GM20431 (cell line): ENCODE data around the gene LRRC40.
"Not testable (repeated sequence)": the region's sequence is repeated elsewhere in the genome, so short reads cannot be mapped to it uniquely, and the experiment has no call there.

Experiments
- in situ Hi-C: fragments of 300-500 bp; cut with MseI, MboI; formaldehyde crosslinking; loops from one replicate; pipeline ENCODE4 v1.15.0; 2020; ENCODE audit warnings: low sequenced_read_pairs; ENCODE audit not compliant: unreplicated experiment

Gene LRRC40

DNA sequence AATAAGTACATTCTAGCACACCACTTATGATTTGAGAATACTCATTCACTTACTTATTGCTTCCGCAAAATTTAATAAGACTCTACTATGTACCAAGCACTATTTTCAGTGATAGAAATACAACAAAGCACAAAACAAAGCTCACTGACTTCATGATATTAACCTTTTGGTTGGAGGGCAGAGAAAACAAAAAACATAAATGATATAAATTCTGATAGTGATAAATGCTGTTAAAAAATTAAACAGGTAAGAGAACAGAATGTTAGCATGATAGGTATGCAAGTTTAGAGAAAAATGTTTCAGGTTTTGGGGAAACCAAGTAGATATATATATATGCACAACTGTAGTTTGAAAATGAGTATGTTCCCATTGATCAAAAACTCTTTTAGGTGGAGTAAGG, 1.2 kb downstream of the LRRC40 start:
- in situ Hi-C loops = no loop called here

DNA sequence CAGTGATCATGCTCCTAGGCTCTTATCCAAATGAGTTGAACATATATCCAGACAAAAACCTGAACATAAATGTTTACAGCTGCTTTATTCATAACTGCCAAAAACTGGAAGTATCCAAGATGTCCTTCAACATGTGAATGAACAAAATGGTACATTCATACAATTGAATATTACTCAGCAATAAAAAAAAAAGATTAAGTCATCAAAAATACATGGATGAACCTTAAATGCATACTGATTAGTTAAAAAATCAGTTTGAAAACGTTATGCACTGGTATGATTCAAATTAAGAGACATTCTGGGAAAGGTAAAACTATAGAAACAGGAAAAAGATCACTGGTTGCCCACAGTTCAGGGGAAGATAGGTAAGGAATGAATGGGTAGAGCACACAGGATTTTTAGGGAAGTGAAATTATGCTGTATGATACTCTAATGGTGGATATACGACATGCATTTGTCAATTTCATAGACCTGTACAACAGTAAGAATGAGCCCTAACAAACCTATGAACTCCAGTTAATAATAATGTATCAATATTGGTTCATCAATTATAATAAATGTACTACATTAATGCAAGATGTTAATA, 3.1 kb downstream of the LRRC40 start:
- in situ Hi-C loops = no loop called here

- in situ Hi-C loops = no loop called here
Observed at GRCh38 chr1:70200065-70200464, 5.3 kb downstream of the LRRC40 start.

DNA sequence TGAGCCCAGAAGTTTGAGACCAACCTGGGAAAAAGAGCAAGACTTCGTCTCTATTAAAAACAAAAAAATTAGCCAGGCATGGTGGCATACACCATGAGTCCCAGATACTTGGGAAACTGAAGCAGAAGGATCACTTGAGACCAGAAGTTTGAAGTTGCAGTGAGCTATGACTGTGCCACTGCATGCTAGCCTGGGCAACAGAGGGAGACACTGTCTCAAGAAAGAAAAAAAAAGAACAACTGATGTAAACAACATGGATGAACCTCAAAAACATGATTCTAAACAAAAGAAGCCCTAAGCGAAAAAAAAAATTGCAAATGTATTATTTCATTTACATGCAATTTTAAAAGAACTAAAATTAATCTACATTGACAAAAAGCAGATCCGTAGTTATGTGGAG, 9.0 kb downstream of the LRRC40 start:
- in situ Hi-C loops = no loop called here

- in situ Hi-C loops = no loop called here
Observed at GRCh38 chr1:70195342-70195741, 10.0 kb downstream of the LRRC40 start.

GRCh38 chr1:70194601-70195000, 10.8 kb downstream of the LRRC40 start:
- in situ Hi-C loops = no loop called here

DNA sequence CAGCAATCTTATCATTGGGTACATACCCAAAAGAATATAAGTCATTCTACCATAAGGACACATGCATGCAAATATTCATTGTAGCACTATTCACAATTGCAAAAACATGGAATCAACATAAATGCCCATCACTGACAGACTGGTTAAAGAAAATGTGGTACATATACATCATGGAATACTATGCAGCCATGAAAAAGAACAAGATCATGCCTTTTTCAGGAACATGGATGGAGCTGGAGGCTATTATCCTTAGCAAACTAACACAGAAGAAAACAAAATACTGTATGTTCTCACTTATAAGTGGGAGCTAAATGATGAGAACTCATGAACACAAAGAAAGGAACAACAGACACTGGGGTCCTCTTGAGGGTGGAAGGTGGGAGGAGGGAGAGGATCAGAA, 12.9 kb downstream of the LRRC40 start:
- in situ Hi-C loops = not testable (repeated sequence)

- in situ Hi-C loops = no loop called here
Observed at GRCh38 chr1:70190180-70190579, 15.2 kb downstream of the LRRC40 start.

- in situ Hi-C loops = no loop called here
Observed at GRCh38 chr1:70188522-70188921, 16.9 kb downstream of the LRRC40 start.

- in situ Hi-C loops = not testable (repeated sequence)
Observed at GRCh38 chr1:70185181-70185580, 20.2 kb downstream of the LRRC40 start.

DNA sequence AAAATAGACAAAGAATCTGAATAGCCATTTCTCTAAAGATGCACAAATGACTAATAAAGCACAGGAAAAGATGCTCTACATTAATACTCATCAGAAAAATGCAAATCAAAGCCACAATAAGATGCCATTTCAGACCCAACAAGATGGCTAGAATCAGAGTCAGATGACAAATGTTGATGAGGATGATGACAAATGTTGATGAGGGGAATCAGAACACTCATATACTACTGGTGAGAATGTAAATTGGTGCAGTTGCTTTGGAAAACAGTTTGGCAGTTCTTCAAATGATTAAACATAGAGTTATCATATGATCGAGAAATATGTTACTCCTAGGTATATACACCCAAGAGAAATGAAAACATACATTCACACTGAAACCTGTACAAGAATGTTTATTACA, 33.9 kb downstream of the LRRC40 start:
- in situ Hi-C loops = no loop called here

DNA sequence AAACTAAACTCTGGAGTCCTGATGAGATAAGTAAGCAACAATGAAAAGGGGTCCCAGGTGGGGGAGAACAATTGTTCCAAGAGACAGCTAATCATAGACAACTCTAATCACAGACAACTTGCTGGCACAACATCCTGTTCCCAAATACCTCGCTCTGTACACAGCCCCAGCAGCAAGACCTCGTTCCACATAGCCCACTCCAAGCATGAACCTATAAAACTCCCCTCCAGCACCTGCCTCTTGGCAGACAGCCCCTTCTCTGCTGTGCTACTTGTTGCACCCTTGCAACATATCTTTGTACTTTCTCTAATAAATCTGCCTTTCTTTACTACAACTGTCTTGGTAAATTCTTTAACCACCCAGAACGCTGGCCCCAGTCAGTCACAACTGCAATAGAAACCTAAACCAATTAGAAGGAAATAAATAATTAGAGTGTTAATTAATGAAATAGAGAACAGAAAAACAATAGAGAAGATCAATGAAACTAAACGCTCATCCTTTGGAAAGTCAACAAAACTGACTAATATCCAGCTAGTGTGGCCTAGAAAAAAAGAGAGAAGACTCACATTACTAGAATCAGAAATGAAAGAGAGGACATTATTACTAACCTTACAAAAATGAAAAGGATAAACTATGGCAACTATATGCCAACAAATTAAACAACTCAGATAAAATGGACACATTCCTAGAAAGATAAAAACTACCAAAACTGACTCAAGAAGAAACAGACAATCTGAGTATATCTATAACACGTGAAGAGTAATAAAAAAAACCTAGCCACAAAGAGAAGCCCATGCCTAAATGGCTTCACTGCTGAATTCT, 36.1 kb downstream of the LRRC40 start:
- in situ Hi-C loops = no loop called here

DNA sequence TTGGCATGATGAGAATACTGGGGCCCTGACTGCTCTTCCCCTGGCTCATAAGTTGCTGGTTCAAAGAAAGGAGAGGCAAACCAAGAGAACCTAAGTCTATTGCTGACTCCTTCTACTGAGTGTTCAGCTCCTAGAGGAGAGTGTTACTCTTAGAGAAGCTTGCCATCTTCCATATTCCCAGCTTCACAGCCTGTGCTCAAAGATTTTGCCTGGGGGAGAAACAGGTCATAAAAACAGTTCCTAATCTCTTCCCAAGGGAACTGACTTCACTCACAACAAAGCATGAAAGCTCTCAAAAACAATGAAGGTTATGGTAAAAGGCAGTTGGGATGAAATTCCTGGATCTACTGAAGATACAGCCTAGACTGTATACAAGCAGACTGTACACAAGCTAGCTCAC, 37.1 kb downstream of the LRRC40 start:
- in situ Hi-C loops = no loop called here

DNA sequence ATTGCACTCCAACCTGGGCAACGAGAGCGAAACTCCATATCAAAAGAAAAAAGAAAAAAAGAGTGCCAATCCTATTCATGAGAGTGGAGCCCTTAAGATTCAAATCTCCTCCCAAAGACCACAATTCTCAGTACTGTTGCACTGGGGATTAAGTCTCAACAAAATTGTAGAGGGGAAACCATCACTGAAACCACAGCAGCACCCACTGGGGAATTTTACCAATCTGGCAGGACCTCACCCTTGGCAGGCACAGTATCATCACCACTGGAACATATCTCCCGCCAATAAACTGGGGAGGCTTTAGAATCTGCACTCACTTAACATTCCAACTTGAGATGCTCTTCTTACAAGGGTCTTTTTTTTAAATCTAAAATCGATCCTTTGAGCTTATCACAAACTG, 41.0 kb downstream of the LRRC40 start:
- in situ Hi-C loops = no loop called here

- in situ Hi-C loops = no loop called here
Observed at GRCh38 chr1:70156529-70157120, 48.8 kb downstream of the LRRC40 start.

GRCh38 chr1:70153739-70154138, 51.6 kb downstream of the LRRC40 start:
- in situ Hi-C loops = no loop called here

GRCh38 chr1:70150444-70150843, 54.9 kb downstream of the LRRC40 start:
- in situ Hi-C loops = no loop called here

GRCh38 chr1:70146488-70146887, 58.9 kb downstream of the LRRC40 start:
- in situ Hi-C loops = loop anchor here (25.0 kb wide), 1 partner anchor 341 kb away; no protein-coding TSS in a partner anchor

GRCh38 chr1:70143048-70143659, 62.2 kb downstream of the LRRC40 start:
- in situ Hi-C loops = loop anchor here (25.0 kb wide), 1 partner anchor 344 kb away; no protein-coding TSS in a partner anchor

DNA sequence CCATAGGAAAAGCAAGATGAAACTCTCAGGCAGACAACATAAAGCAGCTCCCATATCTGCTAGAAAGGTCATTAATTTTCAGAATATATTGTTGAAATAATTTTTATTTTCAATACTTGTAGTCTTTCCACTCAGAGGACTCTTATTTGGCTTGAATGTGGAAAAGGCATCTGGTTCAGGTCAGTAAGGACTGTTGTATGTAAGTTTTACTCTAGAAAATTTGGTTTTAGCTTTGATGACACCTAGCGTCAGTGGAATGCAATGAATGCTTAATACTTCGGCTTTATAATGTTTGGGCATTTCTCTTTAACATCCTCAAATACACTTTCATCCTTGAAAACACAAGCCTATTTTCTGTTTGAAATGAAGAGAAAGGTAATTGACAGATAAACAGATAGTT, 63.3 kb downstream of the LRRC40 start:
- in situ Hi-C loops = loop anchor here (25.0 kb wide), 1 partner anchor 345 kb away; no protein-coding TSS in a partner anchor

DNA sequence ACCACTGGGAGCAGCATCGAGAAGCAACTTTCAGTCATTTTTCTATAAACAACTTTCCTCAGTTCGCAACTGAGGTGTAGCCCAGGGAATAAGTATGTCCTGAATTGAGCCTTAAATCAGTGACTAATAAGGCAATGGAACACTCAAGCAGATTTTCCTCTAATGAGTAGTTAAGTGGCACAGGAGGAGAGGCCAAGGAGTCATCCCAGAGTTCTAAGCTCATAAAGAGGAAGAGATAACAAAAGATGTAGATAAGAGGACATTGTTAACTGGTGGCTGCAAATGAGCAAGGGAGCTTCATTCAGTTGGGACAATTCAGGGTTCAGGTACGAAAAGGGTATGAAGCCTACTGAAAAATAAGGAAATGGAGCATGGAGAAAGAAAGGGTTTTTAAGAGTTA, 64.5 kb downstream of the LRRC40 start:
- in situ Hi-C loops = loop anchor here (25.0 kb wide), 1 partner anchor 346 kb away; no protein-coding TSS in a partner anchor
